GM18858 (cell line): Measurements from ENCODE around the gene TDRD12.
A peak's percentile ranks its signal among the peaks of the same experiment; 100 is the strongest.
"Not testable (repeated sequence)": the region's sequence is repeated elsewhere in the genome, so short reads cannot be mapped to it uniquely, and the experiment has no call there.

Experiments used
- ATAC-seq: cut with Tn5 transposase; IDR thresholded peaks from one replicate; pipeline ENCODE4 v1.9.1; 2021; ENCODE audit not compliant: unreplicated experiment

Gene TDRD12

DNA sequence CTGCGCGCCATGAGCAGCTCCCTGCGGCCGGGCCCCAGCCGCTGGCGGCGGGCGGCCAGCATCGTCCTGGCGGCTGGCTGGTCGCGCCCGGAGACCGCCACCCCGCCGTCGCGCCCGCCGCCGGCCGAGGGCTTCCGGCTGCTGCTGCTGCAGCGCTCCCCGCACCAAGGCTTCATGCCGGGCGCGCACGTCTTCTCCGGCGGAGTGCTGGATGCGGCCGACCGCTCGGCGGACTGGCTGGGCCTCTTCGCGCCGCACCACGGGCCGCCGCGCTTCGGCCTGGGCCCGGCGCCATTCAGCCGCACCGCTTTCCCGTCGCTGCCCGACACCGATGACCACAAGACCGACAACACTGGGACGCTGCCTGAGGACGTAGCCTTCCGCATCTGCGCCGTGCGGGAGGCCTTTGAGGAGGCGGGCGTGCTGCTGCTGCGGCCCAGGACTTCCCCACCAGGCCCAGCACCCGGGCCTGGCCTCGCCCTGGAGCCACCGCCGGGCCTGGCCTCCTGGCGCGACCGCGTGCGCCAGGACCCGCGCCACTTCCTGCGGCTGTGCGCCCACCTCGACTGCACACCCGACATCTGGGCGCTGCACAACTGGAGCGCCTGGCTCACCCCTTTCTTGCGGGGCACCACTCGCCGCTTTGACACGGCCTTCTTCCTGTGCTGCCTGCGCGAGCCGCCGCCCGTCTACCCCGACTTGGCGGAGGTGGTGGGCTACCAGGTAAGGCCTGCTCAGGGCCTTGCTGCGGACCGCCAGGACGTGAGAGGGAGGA lies 27.4 kb upstream of the TDRD12 start:
- peak; percentile 25 for ATAC-seq

DNA sequence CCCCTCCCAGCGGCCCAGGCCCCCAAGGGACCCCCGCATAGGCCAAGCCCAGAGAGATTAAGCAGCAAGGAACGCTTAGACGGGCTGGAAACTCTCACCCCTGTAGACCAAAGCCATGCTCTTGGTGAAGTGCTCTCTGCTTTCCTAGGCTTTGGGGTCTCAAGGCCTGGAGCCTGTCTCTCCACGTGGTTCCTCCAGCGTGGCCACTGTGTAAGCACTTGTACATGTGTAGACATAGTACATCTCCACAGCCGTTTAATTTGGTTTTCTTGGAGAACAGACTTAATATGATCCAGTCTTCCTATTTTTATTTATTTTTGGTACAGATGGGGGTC lies 26.9 kb upstream of the TDRD12 start:
- ATAC-seq, result no peak

GRCh38 chr19:32693151-32694108 lies 26.1 kb upstream of the TDRD12 start:
- ATAC-seq, result not testable (repeated sequence)

DNA sequence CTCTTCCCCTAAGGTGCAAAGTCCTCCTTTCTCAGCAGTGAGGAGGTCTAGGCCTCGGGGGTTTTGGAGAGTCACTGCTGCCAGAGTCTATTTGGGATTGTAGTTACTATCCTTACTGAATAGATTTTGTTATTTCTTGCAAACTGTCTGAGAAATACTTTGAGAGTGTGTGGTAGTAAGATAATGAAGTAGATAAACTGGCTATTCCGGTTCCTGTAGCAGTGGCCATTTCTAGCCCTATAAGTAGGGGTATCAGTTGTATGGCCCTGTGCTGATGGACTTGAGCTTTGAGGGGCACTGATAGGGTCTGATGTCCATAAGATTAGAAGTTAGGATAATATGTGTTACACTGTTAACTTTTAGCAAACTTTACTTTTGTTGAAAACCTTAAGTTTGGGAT lies 25.3 kb upstream of the TDRD12 start:
- not testable (repeated sequence) for ATAC-seq

DNA sequence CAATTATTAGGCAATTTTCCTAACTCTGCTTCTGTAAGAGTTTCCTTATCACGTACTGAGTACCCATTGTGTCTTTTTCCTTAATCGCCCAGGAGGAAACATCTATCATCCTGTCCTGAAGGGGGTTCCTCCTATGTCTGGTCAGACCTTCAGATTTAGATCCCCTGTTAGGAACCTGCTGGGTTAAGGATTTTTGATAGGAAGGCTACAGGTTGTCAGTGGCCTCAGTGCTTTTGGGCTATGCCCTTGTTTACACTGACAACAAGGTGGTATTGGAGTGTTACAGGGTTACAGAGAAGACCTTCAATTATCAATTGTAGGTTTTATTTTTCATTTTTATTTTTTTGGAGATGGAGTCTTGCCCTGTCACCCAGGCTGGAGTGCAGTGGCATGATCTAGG lies 24.7 kb upstream of the TDRD12 start:
- ATAC-seq, result not testable (repeated sequence)

DNA sequence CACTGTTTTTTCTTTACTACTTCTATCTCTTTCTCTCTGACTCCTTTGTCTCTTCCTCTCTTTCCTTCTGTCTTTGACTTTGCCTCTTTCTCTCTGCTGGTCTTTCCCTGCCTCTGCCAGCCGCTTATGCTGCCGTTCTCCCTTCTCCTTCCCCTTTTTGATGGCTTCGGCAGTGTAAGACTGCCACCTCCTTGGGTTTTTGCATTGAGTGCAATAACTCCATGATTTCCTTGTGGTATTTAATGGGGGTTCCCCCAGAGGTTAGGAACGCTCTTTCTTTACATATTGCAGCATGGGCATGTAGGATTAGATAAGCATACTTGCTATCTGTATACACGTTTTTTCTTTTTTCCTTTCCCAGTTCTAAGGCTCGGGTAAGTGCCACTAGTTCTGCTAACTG lies 24.1 kb upstream of the TDRD12 start:
- ATAC-seq, result not testable (repeated sequence)

DNA sequence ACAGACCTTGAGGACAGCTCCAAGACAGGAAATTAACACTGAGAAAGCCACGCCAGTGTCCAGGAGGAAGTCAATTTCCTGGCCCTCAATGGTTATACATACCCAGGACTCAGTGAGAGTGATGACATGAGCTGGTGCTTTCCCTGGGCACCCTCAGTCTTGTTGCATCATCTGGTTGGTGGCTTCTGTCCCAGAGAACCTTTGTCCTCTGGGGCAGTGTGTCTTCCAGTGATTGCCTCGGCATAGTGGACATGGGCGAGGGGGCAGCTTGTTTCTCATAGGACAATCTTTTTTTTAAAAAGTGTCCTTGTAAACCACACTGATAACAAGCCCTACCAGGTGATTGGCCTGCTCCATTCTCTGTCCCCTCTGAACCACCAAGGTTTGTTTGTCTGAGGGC lies 22.8 kb upstream of the TDRD12 start:
- not testable (repeated sequence) for ATAC-seq

GRCh38 chr19:32700129-32700528 lies 19.4 kb upstream of the TDRD12 start:
- ATAC-seq, result not testable (repeated sequence)

DNA sequence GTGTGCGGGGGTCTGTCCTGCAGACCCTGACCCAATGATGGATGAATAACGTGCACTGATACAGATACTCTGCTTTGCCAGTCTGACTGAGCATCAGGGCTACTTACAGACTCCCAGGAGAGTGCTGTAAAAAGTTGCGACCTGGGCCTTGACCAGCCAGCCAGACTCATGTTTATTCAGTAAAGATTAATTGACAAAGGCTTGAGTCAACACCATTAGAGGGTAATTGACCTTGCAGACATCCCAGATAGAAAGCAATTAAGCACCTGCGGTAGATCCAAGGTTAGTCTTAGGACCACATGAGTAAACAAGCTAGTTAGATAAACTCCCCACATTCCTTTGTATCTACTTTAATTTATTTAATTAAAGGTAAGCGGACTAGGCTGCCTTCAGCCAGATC lies 17.6 kb upstream of the TDRD12 start:
- ATAC-seq, result no peak

DNA sequence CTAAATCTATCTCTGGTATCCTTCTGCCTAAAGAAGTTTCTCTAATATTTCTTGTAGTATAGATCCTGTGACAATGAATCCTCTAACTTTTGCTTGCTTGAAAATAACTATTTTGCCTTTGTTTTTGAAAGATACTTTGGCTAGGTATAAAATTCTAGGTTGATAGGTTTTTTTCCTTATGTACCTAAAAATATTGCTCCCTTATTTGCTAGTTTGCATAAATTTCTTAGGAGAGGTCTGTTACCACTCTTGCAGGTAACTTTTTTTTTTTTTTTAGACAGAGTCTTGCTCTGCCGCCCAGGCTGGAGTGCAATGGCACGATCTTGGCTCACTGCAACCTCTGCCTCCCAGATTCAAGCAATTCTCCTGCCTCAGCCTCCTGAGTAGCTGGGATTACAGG lies 15.6 kb upstream of the TDRD12 start:
- ATAC-seq, result not testable (repeated sequence)

DNA sequence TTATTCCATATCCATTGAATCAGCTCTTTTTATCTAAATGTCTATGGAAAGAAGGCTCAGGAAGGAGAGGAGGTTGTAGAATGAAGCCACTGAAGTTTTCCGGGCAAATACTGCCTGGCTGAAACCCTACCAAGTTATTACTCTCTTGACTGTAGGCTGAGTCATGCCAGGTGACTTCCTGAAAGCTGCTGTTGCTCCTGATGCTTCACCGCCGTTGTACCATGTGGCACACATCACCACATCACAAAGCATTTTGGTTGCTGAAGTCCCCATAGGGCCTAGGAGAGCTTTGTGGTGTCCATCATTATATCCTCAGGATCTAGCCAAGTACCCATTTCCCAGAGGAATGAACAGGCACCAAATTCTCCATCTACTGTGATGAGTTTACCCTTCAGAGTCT lies 11.1 kb upstream of the TDRD12 start:
- no peak for ATAC-seq

DNA sequence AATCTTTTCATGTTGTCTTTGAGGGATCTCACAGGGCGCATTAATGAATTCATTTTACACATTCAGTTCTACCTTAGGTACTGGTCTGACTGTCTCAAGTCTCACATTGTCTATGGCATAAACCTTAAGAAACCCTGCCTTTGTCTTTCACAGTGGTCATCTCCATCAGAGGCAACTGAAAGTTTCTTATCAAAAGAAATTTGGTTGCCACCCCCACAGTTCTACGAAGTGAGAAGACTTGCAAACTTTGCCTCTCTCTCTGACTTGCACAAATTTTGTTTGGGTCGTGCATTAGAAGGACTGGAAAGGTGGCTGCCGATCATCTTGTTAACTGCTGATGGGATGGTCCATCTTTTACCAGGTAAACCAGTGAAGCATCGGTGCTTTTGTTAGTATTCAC lies 10.5 kb upstream of the TDRD12 start:
- no peak for ATAC-seq

- no peak for ATAC-seq
Observed at GRCh38 chr19:32711747-32712146, 7.8 kb upstream of the TDRD12 start.

DNA sequence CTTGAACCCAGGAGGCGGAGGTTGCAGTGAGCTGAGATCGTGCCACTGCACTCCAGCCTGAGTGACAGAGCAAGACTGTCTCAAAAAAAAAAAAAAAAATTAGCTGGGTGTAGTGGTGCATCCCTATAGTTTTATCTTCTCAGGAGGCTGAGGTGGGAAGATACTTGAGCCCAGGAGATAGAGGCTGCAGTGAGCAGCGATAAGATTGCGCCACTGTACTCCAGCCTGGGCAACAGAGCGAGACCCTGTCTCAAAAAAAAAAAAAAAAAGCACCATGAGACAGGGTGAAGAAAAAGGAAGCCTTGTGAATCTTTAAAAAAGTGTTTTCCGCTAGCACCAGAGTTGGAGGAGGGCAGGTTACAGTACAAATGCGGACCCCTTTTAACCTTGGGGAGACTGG lies 3.4 kb upstream of the TDRD12 start:
- ATAC-seq, result not testable (repeated sequence)

- ATAC-seq, result no peak
Observed at GRCh38 chr19:32717496-32717895, 2.1 kb upstream of the TDRD12 start.

DNA sequence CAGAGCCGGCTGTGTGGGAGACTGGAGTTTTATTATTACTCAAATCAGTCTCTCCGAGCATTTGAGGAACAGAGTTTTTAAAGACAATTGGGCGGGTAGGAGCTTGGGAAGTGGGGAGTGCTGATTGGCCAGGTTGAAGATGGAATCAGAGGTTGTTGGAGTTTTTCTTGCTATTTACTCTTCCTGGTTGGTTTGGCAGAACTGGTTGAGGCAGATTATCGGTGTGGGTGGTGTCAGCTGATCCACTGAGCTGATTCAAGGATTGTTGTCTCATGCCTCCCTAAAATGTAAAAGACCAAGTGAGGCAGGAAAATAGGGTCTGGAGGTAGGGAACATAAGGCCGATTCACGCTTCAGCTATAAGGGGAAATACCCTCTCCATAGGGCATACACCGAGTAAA lies 1.3 kb upstream of the TDRD12 start:
- no peak for ATAC-seq

DNA sequence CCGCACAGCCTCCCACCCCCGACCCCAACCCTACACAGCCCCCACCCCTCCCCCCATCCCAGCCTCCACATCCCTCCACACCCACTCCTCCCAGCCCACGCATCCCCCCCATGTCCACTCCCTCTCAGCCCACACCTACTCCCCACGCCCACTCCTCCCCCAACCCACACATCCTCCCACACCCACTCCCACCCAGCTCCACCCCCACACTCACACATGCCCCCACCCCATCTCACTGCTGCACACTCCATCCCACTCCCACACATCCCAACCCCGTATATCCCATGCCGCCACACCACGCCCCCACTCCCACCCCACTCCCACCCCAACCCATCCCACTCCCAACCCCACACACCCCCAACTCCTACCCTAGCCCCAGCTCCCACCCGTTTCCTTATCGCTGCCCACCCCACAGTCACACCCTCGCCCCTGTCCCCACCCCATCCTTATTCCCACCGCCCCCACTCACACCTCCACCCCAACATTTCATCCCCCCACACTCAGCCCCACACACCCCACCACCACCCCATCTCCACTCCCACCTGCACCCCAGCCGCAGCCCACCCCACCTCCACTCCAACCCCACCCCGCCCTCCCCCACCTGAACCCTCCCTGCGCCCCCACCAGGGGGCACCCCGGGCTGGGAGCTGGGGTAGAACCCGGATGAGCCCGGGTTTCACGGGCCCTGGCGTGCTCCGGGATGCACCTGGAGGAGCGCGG lies 809 bp downstream of the TDRD12 start:
- no peak for ATAC-seq

- ATAC-seq, result no peak
Observed at GRCh38 chr19:32720936-32721250, 1.3 kb downstream of the TDRD12 start.

DNA sequence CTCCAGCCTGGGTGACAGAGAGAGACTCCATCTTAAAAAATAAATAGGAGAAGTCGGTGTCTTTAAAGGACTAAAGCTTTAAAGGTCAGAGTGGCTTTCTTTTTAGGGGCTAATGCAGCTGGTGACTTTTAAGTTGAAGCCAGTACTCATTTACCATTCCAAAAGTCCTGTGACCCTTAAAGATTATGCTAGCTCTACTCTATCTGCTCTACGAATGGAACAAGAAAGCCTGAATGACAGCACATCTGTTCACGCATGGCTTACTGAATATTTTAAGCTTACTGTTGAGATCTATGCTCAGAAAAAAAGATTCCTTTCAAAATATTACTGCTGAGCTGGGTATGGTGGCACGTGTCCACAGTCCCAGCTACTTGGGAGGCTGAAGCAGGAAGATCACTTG lies 16.4 kb downstream of the TDRD12 start:
- ATAC-seq, result no peak

DNA sequence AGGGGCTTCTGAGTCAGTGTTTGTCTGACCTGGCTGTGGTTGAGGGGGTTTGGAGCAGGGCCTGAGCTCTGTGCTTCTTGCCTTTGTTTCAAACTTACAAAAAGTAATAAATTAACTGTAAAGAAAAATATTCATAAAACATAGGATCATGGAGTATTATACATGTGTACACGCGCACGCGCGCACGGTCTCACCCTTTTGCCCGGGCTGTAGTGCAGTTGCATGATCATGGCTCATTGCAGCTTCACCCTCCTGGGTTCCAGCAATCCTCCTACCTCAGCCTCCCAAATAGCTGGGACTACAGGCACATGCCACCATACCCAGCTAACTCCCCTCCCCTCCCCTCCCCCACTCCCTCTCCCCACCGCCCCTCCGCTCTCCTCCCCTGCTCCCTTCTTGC lies 23.5 kb downstream of the TDRD12 start:
- ATAC-seq, result no peak

GRCh38 chr19:32743447-32743846 lies 23.9 kb downstream of the TDRD12 start:
- no peak for ATAC-seq
